ENCODE data around the gene SPOCD1.

Gene SPOCD1

DNA sequence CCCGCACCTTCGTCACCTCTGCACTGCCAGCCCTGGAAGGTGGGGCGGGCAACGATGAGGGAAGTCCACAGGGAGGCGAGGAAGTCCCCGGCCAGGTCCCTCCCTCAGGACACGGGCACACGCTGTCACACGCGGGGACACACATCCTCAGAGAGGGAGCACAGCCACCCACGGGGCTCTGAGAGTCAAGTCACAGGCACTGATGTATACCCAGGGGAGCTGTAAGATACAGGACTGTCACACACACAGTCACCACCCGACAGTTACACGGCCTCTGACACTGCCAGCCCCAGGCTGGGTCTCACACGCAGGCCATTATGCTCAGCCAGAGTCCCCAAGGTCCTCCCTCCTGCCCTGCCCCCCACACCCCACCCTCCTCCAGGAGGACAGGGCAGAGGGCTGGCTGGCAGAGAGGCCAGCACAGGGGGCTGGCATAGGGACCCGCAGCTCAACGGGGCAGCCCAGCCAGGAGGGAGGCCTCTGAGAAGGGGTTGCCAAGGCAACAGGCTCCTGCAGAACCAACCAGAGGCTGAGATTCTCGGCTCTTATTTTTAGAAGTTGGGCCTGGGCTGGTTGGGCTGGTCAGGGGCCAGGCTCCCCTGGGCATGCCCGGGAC is 34.0 kb downstream of the SPOCD1 start:
- H3K27ac ChIP-seq (ENCODE audit: extremely low read depth, low read depth, low read length) = no peak overlapping the region
- TF ChIP-seq KLF9 (tag by site-specific recombination; IDR thresholded peaks at IDR 0.05; ENCODE audit: low read depth) = no peak
- TF ChIP-seq MYNN (tag by site-specific recombination; IDR thresholded peaks at IDR 0.05; ENCODE audit: borderline replicate concordance) = peak; percentile 70; the same call in 1 of the 2 replicates
- TF ChIP-seq ZNF449 (tag by site-specific recombination; IDR thresholded peaks at IDR 0.05) = peak; percentile 97
- H3K4me3 ChIP-seq (ENCODE audit: low read depth, low read length) = no peak overlapping the region
- H3K36me3 ChIP-seq (ENCODE audit: control insufficient read depth in 2 of 2, insufficient read depth in 1 of 2, low read length in 2 of 2) = no peaks in the 10 kb centered on the region
- POLR2A ChIA-PET = no interaction called here
- CTCF ChIA-PET = no interaction called here
- H3K4me1 ChIP-seq (ENCODE audit: control insufficient read depth, insufficient read depth, low read length) = no peaks in the 10 kb centered on the region; the same call in 1 of the 2 replicates
- no peaks in the 10 kb centered on the region for H3K9me3 ChIP-seq (ENCODE audit: control insufficient read depth, insufficient read depth, low read depth, low read length)

DNA sequence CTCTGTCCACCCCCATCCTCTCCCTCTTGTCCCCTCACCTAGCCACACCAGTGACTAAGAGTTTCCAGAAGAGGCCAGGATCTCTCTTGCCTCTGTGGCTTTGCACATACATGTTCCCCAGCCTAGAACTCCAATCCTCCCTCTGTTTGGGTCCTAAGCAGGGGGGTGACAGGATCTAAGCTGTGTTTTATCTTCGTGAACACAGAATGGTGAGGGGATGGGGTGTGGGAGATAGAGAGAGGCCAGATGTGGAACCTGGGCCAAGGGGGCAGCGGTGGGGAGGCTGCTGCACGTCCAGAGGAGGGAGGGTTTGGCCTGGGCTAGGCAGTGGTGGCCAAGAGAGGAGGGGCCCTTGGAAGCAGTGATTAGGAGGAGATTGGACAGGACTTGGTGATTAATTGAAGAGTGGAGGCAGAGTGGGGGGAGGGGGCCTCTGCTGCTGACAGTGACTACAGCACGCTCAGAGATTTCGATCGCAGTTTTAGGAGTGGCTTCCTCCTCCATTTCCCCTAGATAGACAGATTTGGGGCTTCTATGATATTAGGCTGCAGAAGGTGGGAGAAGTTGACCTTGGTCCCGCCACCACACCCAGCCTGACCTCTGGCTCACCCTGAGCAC is 34.6 kb downstream of the SPOCD1 start:
- no peak for TF ChIP-seq ZBTB44 (tag by site-specific recombination; IDR thresholded peaks at IDR 0.05)
- TF ChIP-seq ZNF354C (tag by site-specific recombination; IDR thresholded peaks at IDR 0.05; ENCODE audit: borderline replicate concordance, low read depth) = no peak
- TF ChIP-seq ZNF341 (tag by site-specific recombination; IDR thresholded peaks at IDR 0.05; ENCODE audit: low read depth) = no peak
- no peak for TF ChIP-seq ZNF274 (IDR thresholded peaks at IDR 0.05; ENCODE audit: low read length)
- TF ChIP-seq ZNF274 (tag by site-specific recombination; IDR thresholded peaks at IDR 0.05; ENCODE audit: borderline replicate concordance) = no peak
- TF ChIP-seq, protein P1, sequence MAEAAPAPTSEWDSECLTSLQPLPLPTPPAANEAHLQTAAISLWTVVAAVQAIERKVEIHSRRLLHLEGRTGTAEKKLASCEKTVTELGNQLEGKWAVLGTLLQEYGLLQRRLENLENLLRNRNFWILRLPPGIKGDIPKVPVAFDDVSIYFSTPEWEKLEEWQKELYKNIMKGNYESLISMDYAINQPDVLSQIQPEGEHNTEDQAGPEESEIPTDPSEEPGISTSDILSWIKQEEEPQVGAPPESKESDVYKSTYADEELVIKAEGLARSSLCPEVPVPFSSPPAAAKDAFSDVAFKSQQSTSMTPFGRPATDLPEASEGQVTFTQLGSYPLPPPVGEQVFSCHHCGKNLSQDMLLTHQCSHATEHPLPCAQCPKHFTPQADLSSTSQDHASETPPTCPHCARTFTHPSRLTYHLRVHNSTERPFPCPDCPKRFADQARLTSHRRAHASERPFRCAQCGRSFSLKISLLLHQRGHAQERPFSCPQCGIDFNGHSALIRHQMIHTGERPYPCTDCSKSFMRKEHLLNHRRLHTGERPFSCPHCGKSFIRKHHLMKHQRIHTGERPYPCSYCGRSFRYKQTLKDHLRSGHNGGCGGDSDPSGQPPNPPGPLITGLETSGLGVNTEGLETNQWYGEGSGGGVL (tag by site-specific recombination; IDR thresholded peaks at IDR 0.05) = peak; percentile 19; the same call in 1 of the 2 replicates
- no peak for TF ChIP-seq ZSCAN16 (tag by site-specific recombination; IDR thresholded peaks at IDR 0.05)
- POLR2A ChIA-PET = no interaction called here

GRCh38 chr1:31780632-31781031 is 35.2 kb downstream of the SPOCD1 start:
- CTCF ChIA-PET = interaction anchor here (1.2 to 1.6 kb wide), 2 partner anchors 8 to 35 kb away, joined by 5 to 7 read pairs; no protein-coding TSS in a partner anchor
- Histone ChIP-seq H3K36me3 (ENCODE audit: control insufficient read depth in 2 of 2, insufficient read depth in 1 of 2, low read length in 2 of 2) (no peaks in the 10 kb centered on the region), H3K4me1 (ENCODE audit: control insufficient read depth, insufficient read depth, low read length) (no peaks in the 10 kb centered on the region; the same call in 1 of the 2 replicates), H3K4me3 (ENCODE audit: low read depth, low read length) (no peak overlapping the region), H3K27ac (ENCODE audit: extremely low read depth, low read depth, low read length) (no peak overlapping the region), H3K9me3 (ENCODE audit: control insufficient read depth, insufficient read depth, low read depth, low read length) (no peaks in the 10 kb centered on the region)
- POLR2A ChIA-PET = no interaction called here
- TF ChIP-seq, protein P2, sequence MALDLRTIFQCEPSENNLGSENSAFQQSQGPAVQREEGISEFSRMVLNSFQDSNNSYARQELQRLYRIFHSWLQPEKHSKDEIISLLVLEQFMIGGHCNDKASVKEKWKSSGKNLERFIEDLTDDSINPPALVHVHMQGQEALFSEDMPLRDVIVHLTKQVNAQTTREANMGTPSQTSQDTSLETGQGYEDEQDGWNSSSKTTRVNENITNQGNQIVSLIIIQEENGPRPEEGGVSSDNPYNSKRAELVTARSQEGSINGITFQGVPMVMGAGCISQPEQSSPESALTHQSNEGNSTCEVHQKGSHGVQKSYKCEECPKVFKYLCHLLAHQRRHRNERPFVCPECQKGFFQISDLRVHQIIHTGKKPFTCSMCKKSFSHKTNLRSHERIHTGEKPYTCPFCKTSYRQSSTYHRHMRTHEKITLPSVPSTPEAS (tag by site-specific recombination; IDR thresholded peaks at IDR 0.05) = 0 out of 2 replicates have a peak, but pooled peaks have one; percentile 9
- TF ChIP-seq ZNF514 (tag by site-specific recombination; IDR thresholded peaks at IDR 0.05) = no peak
- no peak for TF ChIP-seq GLI2 (tag by site-specific recombination; IDR thresholded peaks at IDR 0.05; ENCODE audit: borderline replicate concordance, low read depth)
- TF ChIP-seq ZNF623 (tag by site-specific recombination; IDR thresholded peaks at IDR 0.05) = peak; percentile 65
- TF ChIP-seq ZNF114 (tag by site-specific recombination; IDR thresholded peaks at IDR 0.05) = no peak
- peak; percentile 78 for TF ChIP-seq ZNF394 (tag by site-specific recombination; IDR thresholded peaks at IDR 0.05; ENCODE audit: borderline replicate concordance)
- no peak for TF ChIP-seq ZBTB21 (tag by site-specific recombination; IDR thresholded peaks at IDR 0.05)
- TF ChIP-seq, protein P3, sequence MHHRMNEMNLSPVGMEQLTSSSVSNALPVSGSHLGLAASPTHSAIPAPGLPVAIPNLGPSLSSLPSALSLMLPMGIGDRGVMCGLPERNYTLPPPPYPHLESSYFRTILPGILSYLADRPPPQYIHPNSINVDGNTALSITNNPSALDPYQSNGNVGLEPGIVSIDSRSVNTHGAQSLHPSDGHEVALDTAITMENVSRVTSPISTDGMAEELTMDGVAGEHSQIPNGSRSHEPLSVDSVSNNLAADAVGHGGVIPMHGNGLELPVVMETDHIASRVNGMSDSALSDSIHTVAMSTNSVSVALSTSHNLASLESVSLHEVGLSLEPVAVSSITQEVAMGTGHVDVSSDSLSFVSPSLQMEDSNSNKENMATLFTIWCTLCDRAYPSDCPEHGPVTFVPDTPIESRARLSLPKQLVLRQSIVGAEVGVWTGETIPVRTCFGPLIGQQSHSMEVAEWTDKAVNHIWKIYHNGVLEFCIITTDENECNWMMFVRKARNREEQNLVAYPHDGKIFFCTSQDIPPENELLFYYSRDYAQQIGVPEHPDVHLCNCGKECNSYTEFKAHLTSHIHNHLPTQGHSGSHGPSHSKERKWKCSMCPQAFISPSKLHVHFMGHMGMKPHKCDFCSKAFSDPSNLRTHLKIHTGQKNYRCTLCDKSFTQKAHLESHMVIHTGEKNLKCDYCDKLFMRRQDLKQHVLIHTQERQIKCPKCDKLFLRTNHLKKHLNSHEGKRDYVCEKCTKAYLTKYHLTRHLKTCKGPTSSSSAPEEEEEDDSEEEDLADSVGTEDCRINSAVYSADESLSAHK (tag by site-specific recombination; IDR thresholded peaks at IDR 0.05) = no peak
- TF ChIP-seq ZNF155 (tag by site-specific recombination; IDR thresholded peaks at IDR 0.05) = no peak
- no peak for TF ChIP-seq ZNF654 (tag by site-specific recombination; IDR thresholded peaks at IDR 0.05; ENCODE audit: low read depth)
- TF ChIP-seq ZBTB1 (tag by site-specific recombination; IDR thresholded peaks at IDR 0.05) = no peak

More for the DNA sequence above, 34.6 kb downstream of the SPOCD1 start:
- H3K36me3 ChIP-seq (ENCODE audit: control insufficient read depth in 2 of 2, insufficient read depth in 1 of 2, low read length in 2 of 2) = no peaks in the 10 kb centered on the region
- H3K27ac ChIP-seq (ENCODE audit: extremely low read depth, low read depth, low read length) = no peak overlapping the region
- H3K9me3 ChIP-seq (ENCODE audit: control insufficient read depth, insufficient read depth, low read depth, low read length) = no peaks in the 10 kb centered on the region
- H3K4me3 ChIP-seq (ENCODE audit: low read depth, low read length) = no peak overlapping the region
- H3K4me1 ChIP-seq (ENCODE audit: control insufficient read depth, insufficient read depth, low read length) = no peaks in the 10 kb centered on the region; the same call in 1 of the 2 replicates
- CTCF ChIA-PET = interaction anchor here (1.6 kb wide), 1 partner anchor 7 kb away, joined by 7 read pairs; no protein-coding TSS in a partner anchor

All from HEK293 (cell line).